IMR-90 (cell line): ENCODE data around the gene PAK4. TPM values are rescaled to one million over a fixed set of nuclear protein-coding genes. Genes with fewer than 3 reads are reported as not detected.

Experiments
- ATAC-seq: fragments of 200-7000 bp; cut with Tn5 transposase; 2 replicates; pipeline ENCODE4 v1.9.1; 2020; ENCODE audit warnings: low read depth, mild to moderate bottlenecking, moderate library complexity
- BruUV-seq: library from RNA; stranded (reverse); fragments of 400-500 nt; replicated peaks from 2 replicates; lab custom pipeline; 2021; lab: Mats Ljungman, UMichigan
- CTCF ChIA-PET: fragments of 300-600 bp; formaldehyde crosslinking; extraction: SDS; loops from one replicate; lab custom pipeline; 2021; ENCODE audit warnings: antibody characterized with exemption; lab: Yijun Ruan, JAX
- POLR2A ChIA-PET: fragments of 300-600 bp; sonication (Branson Sonifier 250); formaldehyde crosslinking; loops from one replicate; lab custom pipeline; 2022; ENCODE audit warnings: antibody characterized with exemption; ENCODE audit not compliant: unreplicated experiment; lab: Charles Lee
- DNase-seq: peaks from one replicate; pipeline ENCODE4 v3.0.0; 2013
- H2AFZ ChIP-seq: replicated peaks from 2 replicates; pipeline ENCODE3; 2013; ENCODE audit warnings: low read length, mild to moderate bottlenecking; ENCODE audit not compliant: poor library complexity
- H2AK5ac ChIP-seq: 2 replicates; pipeline ENCODE4 v1.6.1; 2013; ENCODE audit warnings: low read depth, low read length, inconsistent platforms
- H2AK9ac ChIP-seq: replicated peaks from 2 replicates; pipeline ENCODE3; 2013; ENCODE audit warnings: mild to moderate bottlenecking, low read depth, low read length, moderate library complexity; ENCODE audit not compliant: poor library complexity
- H2BK120ac ChIP-seq: 2 replicates; pipeline ENCODE4 v1.6.1; 2013; ENCODE audit warnings: low read depth, low read length, inconsistent platforms
- H2BK15ac ChIP-seq: 3 replicates; pipeline ENCODE4 v1.6.1; 2013; ENCODE audit warnings: low read depth, low read length, inconsistent platforms
- H2BK20ac ChIP-seq: 2 replicates; pipeline ENCODE4 v1.6.1; 2013; ENCODE audit warnings: low read depth, mild to moderate bottlenecking, inconsistent platforms, low read length, moderate library complexity
- H2BK5ac ChIP-seq: 2 replicates; pipeline ENCODE4 v1.6.1; 2013; ENCODE audit warnings: mild to moderate bottlenecking, low read depth, low read length, inconsistent platforms; ENCODE audit not compliant: poor library complexity, severe bottlenecking
- H3K14ac ChIP-seq: replicated peaks from 2 replicates; pipeline ENCODE4 v1.6.1; 2013; ENCODE audit warnings: low read depth, low read length, inconsistent platforms
- H3K18ac ChIP-seq: 2 replicates; pipeline ENCODE4 v1.6.1; 2013; ENCODE audit warnings: low read depth, low read length, control low read depth
- H3K23ac ChIP-seq: 2 replicates; pipeline ENCODE4 v1.6.1; 2013; ENCODE audit warnings: low read depth, low read length, inconsistent platforms
- H3K27ac ChIP-seq: 2 replicates; pipeline ENCODE4 v1.5.1; 2013; ENCODE audit warnings: mild to moderate bottlenecking, control low read depth, low read length; ENCODE audit not compliant: insufficient read depth
- H3K27me3 ChIP-seq: 2 replicates; pipeline ENCODE4 v1.6.1; 2013; ENCODE audit warnings: low read length; ENCODE audit not compliant: control insufficient read depth, insufficient read depth
- H3K36me3 ChIP-seq: 2 replicates; pipeline ENCODE4 v1.6.1; 2013; ENCODE audit warnings: low read length, mixed read lengths; ENCODE audit not compliant: control insufficient read depth, insufficient read depth
- H3K4ac ChIP-seq: 2 replicates; pipeline ENCODE4 v1.6.1; 2013; ENCODE audit warnings: low read depth, low read length, inconsistent platforms
- H3K4me1 ChIP-seq: 2 replicates; pipeline ENCODE4 v1.6.1; 2013; ENCODE audit warnings: low read length, mixed read lengths; ENCODE audit not compliant: control insufficient read depth, insufficient read depth
- H3K4me2 ChIP-seq: 2 replicates; pipeline ENCODE4 v1.6.1; 2013; ENCODE audit warnings: low read depth, mild to moderate bottlenecking, control low read depth, low read length, moderate library complexity
- H3K4me3 ChIP-seq: 2 replicates; pipeline ENCODE4 v1.5.1; 2013; ENCODE audit warnings: low read depth, mild to moderate bottlenecking, control low read depth, low read length, moderate library complexity; ENCODE audit not compliant: insufficient read depth
- H3K56ac ChIP-seq: 2 replicates; pipeline ENCODE4 v1.6.1; 2013; ENCODE audit warnings: low read length, inconsistent platforms; ENCODE audit not compliant: insufficient read depth; ENCODE audit errors: extremely low read depth
- H3K79me1 ChIP-seq, 2 experiments: 2 replicates each; pipeline ENCODE4 v1.6.1; 2013; ENCODE audit warnings: low read length in 2 of 2, inconsistent platforms in 1 of 2, low read depth in 1 of 2
- H3K9ac ChIP-seq: 2 replicates; pipeline ENCODE4 v1.6.1; 2013; ENCODE audit warnings: low read depth, low read length, control low read depth
- H3K9me1 ChIP-seq: 2 replicates; pipeline ENCODE4 v1.6.1; 2013; ENCODE audit warnings: low read length, inconsistent platforms; ENCODE audit not compliant: insufficient read depth
- H3K9me3 ChIP-seq: 2 replicates; pipeline ENCODE4 v1.6.1; 2013; ENCODE audit warnings: low read length; ENCODE audit not compliant: control insufficient read depth, insufficient read depth
- H4K20me1 ChIP-seq: 2 replicates; pipeline ENCODE4 v1.6.1; 2013; ENCODE audit warnings: low read length, inconsistent platforms; ENCODE audit not compliant: insufficient read depth
- H4K5ac ChIP-seq: 2 replicates; pipeline ENCODE4 v1.6.1; 2013; ENCODE audit warnings: mild to moderate bottlenecking, low read depth, low read length, control low read depth
- H4K8ac ChIP-seq, 2 experiments: 2 replicates each; pipeline ENCODE4 v1.6.1; 2013; ENCODE audit warnings: low read depth in 2 of 2, low read length in 2 of 2, control low read depth in 1 of 2, inconsistent platforms in 1 of 2
- H4K91ac ChIP-seq: 2 replicates; pipeline ENCODE4 v1.6.1; 2013; ENCODE audit warnings: low read depth, low read length, inconsistent platforms; ENCODE audit not compliant: insufficient read depth
- CEBPB ChIP-seq: IDR thresholded peaks from 2 replicates; pipeline ENCODE4 v1.6.1; 2012; ENCODE audit warnings: low read depth, low read length, improper control_type of control experiment
- ELK1 ChIP-seq: fragments of 150-350 bp; IDR thresholded peaks from 2 replicates; pipeline ENCODE4 v1.6.1; 2016; ENCODE audit warnings: low read depth, mild to moderate bottlenecking, low read length, moderate library complexity, borderline replicate concordance
- FOS ChIP-seq: fragments of 150-350 bp; IDR thresholded peaks from 2 replicates; pipeline ENCODE4 v1.6.1; 2016; ENCODE audit warnings: low read depth, low read length
- MAFK ChIP-seq: IDR thresholded peaks from 2 replicates; pipeline ENCODE4 v1.6.1; 2012; ENCODE audit warnings: low read depth, low read length, improper control_type of control experiment
- MXI1 ChIP-seq: IDR thresholded peaks from 2 replicates; pipeline ENCODE4 v1.6.1; 2012; ENCODE audit warnings: low read depth, mild to moderate bottlenecking, low read length, moderate library complexity, borderline replicate concordance
- POLR2A ChIP-seq: IDR thresholded peaks from 2 replicates; pipeline ENCODE4 v1.6.1; 2012; ENCODE audit warnings: mild to moderate bottlenecking, low read depth, low read length
- RAD21 ChIP-seq: IDR thresholded peaks from 2 replicates; pipeline ENCODE4 v1.6.1; 2012; ENCODE audit warnings: low read length, improper control_type of control experiment
- SMC3 ChIP-seq: fragments of 150-350 bp; IDR thresholded peaks from 2 replicates; pipeline ENCODE4 v1.6.1; 2016; ENCODE audit warnings: low read depth, mild to moderate bottlenecking, antibody characterized with exemption, low read length, moderate library complexity
- USF2 ChIP-seq: fragments of 150-350 bp; IDR thresholded peaks from 2 replicates; pipeline ENCODE4 v1.6.1; 2017; ENCODE audit warnings: mild to moderate bottlenecking, antibody characterized with exemption, low read length, low read depth
- WGBS, 2 experiments: methylation state at CpG; one replicate each; pipeline versions ENCODE4 v1.1.5 to v1.1.7; 2013; ENCODE audit warnings: missing lambda C conversion rate in 2 of 2; ENCODE audit not compliant: insufficient read length in 1 of 2; ENCODE audit errors: extremely low coverage in 2 of 2; 5-methylcytosine and 5-hydroxymethylcytosine counted together
- dilution Hi-C: fragments of 300-500 bp; cut with HindIII; formaldehyde crosslinking; loops from one replicate; pipeline ENCODE4 v1.14.3; 2018; ENCODE audit warnings: low sequenced_read_pairs; ENCODE audit not compliant: unreplicated experiment
- in situ Hi-C: fragments of 300-500 bp; cut with MboI; formaldehyde crosslinking; loops from 3 replicates; pipeline ENCODE4 v1.14.3; 2019; ENCODE audit warnings: low sequenced_read_pairs, inconsistent platforms, mixed read lengths
- intact Hi-C: fragments of 100-400 bp; cut with micrococcal nuclease; formaldehyde crosslinking; loops from 2 replicates; pipeline ENCODE4 v1.10.0; 2022
- polyA plus RNA-seq, 3 experiments: library from polyadenylated mRNA; depleted of rRNA; stranded (reverse); fragments of >200 nt; gene quantifications; 2 replicates each; pipeline ENCODE4 v1.2.3, GENCODE V29; 2012; ENCODE audit warnings: low replicate concordance in 1 of 3
- total RNA-seq: library from RNA; depleted of rRNA; stranded (reverse); fragments of >200 nt; gene quantifications from 2 replicates; pipeline ENCODE4 v1.2.3, GENCODE V29; 2012

Gene PAK4
- total and polyA plus RNA-seq, 2 of the 4 experiments (the other 2 are of a cell fraction): 2.0 to 27.2 TPM

- H3K4ac ChIP-seq: no peak overlapping the region
- H3K56ac ChIP-seq: no peak overlapping the region
- H2BK15ac ChIP-seq: no peak overlapping the region
- DNase-seq (no peak), ATAC-seq (no peak)
- dilution Hi-C loops: no loop called here
- H2BK5ac ChIP-seq: no peak overlapping the region
- no peak overlapping the region for H3K4me2 ChIP-seq
- H3K14ac ChIP-seq: no peak overlapping the region
- no peak overlapping the region for H4K8ac ChIP-seq
- in situ Hi-C loops: no loop called here
- no peak overlapping the region for H4K91ac ChIP-seq
- no peak overlapping the region for H3K18ac ChIP-seq
- H3K27ac ChIP-seq: no peak overlapping the region
- no peak overlapping the region for H3K23ac ChIP-seq
- peak overlapping the region; percentile 21 for H2AFZ ChIP-seq
- H3K4me3 ChIP-seq: no peak overlapping the region
- peaks cover 55% of the 10 kb centered on the region for H3K36me3 ChIP-seq
- ChIA-PET POLR2A (no interaction called here), CTCF (no interaction called here)
- no peak overlapping the region for H3K9ac ChIP-seq
- no TSS peak for BruUV-seq
- 97% methylated on average over 7 of the region's 45 CpGs; no CpG with 5 or more reads in 1 of the 2 experiments for WGBS, 2 experiments
- no peaks in the 10 kb centered on the region for H3K4me1 ChIP-seq
- H3K9me1 ChIP-seq: no peaks in the 10 kb centered on the region
- no peaks in the 10 kb centered on the region for H3K9me3 ChIP-seq
- no peak overlapping the region for H2BK120ac ChIP-seq
- no peaks in the 10 kb centered on the region for H3K27me3 ChIP-seq
- peaks cover 0 to 2% of the 10 kb centered on the region in 2 experiments; a peak in 1 of 4 replicates for H3K79me1 ChIP-seq
- intact Hi-C loops: no loop called here
- H2AK9ac ChIP-seq: no peak overlapping the region
- no peak overlapping the region for H2BK20ac ChIP-seq
- no peak for TF ChIP-seq MAFK
- TF ChIP-seq CEBPB: no peak
- TF ChIP-seq USF2: no peak
- TF ChIP-seq MXI1: no peak
- no peak for TF ChIP-seq POLR2A
- no peak for TF ChIP-seq RAD21
- TF ChIP-seq ELK1: no peak
- TF ChIP-seq FOS: no peak
- TF ChIP-seq SMC3: no peak
- peaks cover 10% of the 10 kb centered on the region; the same call in 1 of the 2 replicates for H4K20me1 ChIP-seq
- H2AK5ac ChIP-seq: no peak overlapping the region
- H4K5ac ChIP-seq: no peak overlapping the region
Observed at GRCh38 chr19:39172700-39173501, 47.3 kb downstream of the PAK4 start.
